Endothelial cell of umbilical vein (primary cell): ENCODE results near the gene CCDC9B. TPM values are rescaled to one million over a fixed set of nuclear protein-coding genes. Genes with fewer than 3 reads are reported as not detected.

ENCODE experiments used
- BruUV-seq: library from RNA; stranded (reverse); fragments of 400-500 nt; replicated peaks from 2 replicates; lab custom pipeline; 2021; lab: Mats Ljungman, UMichigan
- CTCF ChIA-PET: fragments of 300-600, 350-600 bp; sonication (Branson Sonifier 250); formaldehyde crosslinking; loops from one replicate; lab custom pipeline; 2021; ENCODE audit warnings: antibody characterized with exemption, inconsistent platforms; lab: Charles Lee
- POLR2A ChIA-PET: fragments of 300-600, 350-600 bp; sonication (Branson Sonifier 250); formaldehyde crosslinking; loops from one replicate; lab custom pipeline; 2021; ENCODE audit warnings: antibody characterized with exemption, inconsistent platforms; lab: Charles Lee
- DNase-seq: peaks from one replicate; pipeline ENCODE4 v3.0.0-alpha.2; 2011; ENCODE audit warnings: low read depth, low spot score
- FAIRE-seq: peaks from 2 replicates; lab custom pipeline; 2011; peaks lifted over from hg19 to GRCh38; lab: Jason Lieb, UNC
- H2AFZ ChIP-seq: 2 replicates; pipeline ENCODE4 v1.6.0; 2012; ENCODE audit warnings: low read depth, low read length, control low read depth, inconsistent platforms
- H3K27ac ChIP-seq: 2 replicates; pipeline ENCODE4 v1.5.1; 2011; ENCODE audit warnings: low read depth, mild to moderate bottlenecking, control low read depth, low read length, moderate library complexity; ENCODE audit not compliant: insufficient read depth
- H3K27me3 ChIP-seq, 2 experiments: 2 replicates each; pipeline versions ENCODE4 v1.6.0 to v1.6.1; 2011; ENCODE audit warnings: low read length in 2 of 2, mixed read lengths in 1 of 2; ENCODE audit not compliant: control insufficient read depth in 2 of 2, insufficient read depth in 2 of 2
- H3K36me3 ChIP-seq, 2 experiments: 2 replicates in 1 of 2; 3 replicates in 1 of 2; pipeline ENCODE4 v1.5.1; 2011; ENCODE audit warnings: low read length in 2 of 2, mild to moderate bottlenecking in 1 of 2, moderate library complexity in 1 of 2; ENCODE audit not compliant: control insufficient read depth in 2 of 2, insufficient read depth in 2 of 2; ENCODE audit errors: extremely low read depth in 1 of 2
- H3K4me1 ChIP-seq: 3 replicates; pipeline ENCODE4 v1.5.1; 2011; ENCODE audit warnings: mild to moderate bottlenecking, low read length; ENCODE audit not compliant: control insufficient read depth, insufficient read depth; ENCODE audit errors: extremely low read depth
- H3K4me2 ChIP-seq: 2 replicates; pipeline ENCODE4 v1.6.1; 2011; ENCODE audit warnings: low read length, control low read depth, mixed read lengths; ENCODE audit not compliant: insufficient read depth
- H3K4me3 ChIP-seq, 3 experiments: fragments of 200-600 bp in 1 of 3; sonication (generic), shearing (Covaris generic) in 1 of 3; replicated peaks in 1 of 3; 2 replicates each; pipeline ENCODE4 v1.5.1; 2011 to 2016; ENCODE audit warnings: control low read depth in 3 of 3, low read length in 3 of 3, mild to moderate bottlenecking in 2 of 3, inconsistent platforms in 1 of 3, low read depth in 1 of 3, moderate library complexity in 1 of 3; ENCODE audit not compliant: insufficient read depth in 1 of 3
- H3K79me2 ChIP-seq: 2 replicates; pipeline ENCODE4 v1.6.0; 2012; ENCODE audit warnings: low read length, inconsistent platforms; ENCODE audit not compliant: control insufficient read depth, insufficient read depth
- H3K9ac ChIP-seq: replicated peaks from 2 replicates; pipeline ENCODE3; 2011; ENCODE audit warnings: low read length, control low read depth; ENCODE audit not compliant: insufficient read depth; ENCODE audit errors: extremely low read depth
- H3K9me1 ChIP-seq: replicated peaks from 3 replicates; pipeline ENCODE4 v1.6.0; 2011; ENCODE audit warnings: mild to moderate bottlenecking, low read length; ENCODE audit not compliant: control insufficient read depth, insufficient read depth; ENCODE audit errors: extremely low read depth
- H3K9me3 ChIP-seq: replicated peaks from 2 replicates; pipeline ENCODE4 v1.5.1; 2012; ENCODE audit warnings: low read length, inconsistent platforms; ENCODE audit not compliant: control insufficient read depth, insufficient read depth
- H4K20me1 ChIP-seq: replicated peaks from 2 replicates; pipeline ENCODE3; 2011; ENCODE audit warnings: mild to moderate bottlenecking, low read length; ENCODE audit not compliant: control insufficient read depth, insufficient read depth; ENCODE audit errors: extremely low read depth
- EZH2 ChIP-seq: IDR thresholded peaks from 2 replicates; pipeline ENCODE4 v1.6.1; 2012; ENCODE audit warnings: borderline replicate concordance, low read depth, mild to moderate bottlenecking, moderate library complexity, low read length, inconsistent platforms; ENCODE audit not compliant: severe bottlenecking
- FOS ChIP-seq: IDR thresholded peaks from 2 replicates; pipeline ENCODE4 v1.6.1; 2011; ENCODE audit warnings: mild to moderate bottlenecking, low read length, moderate library complexity, borderline replicate concordance; ENCODE audit not compliant: insufficient read depth
- GATA2 ChIP-seq: IDR thresholded peaks from 2 replicates; pipeline ENCODE4 v1.7.0; 2011; ENCODE audit warnings: low read depth, mild to moderate bottlenecking, moderate library complexity, mixed read lengths, low read length; ENCODE audit not compliant: insufficient read length, insufficient read depth
- JUN ChIP-seq: IDR thresholded peaks from 2 replicates; pipeline ENCODE4 v1.6.1; 2011; ENCODE audit warnings: borderline replicate concordance, low read depth; ENCODE audit not compliant: insufficient read length, insufficient read depth
- MYC ChIP-seq: IDR thresholded peaks from one replicate; pipeline ENCODE4 v1.6.1; 2011; ENCODE audit warnings: mild to moderate bottlenecking, low read depth, low read length
- POLR2A ChIP-seq: IDR thresholded peaks from 2 replicates; pipeline ENCODE4 v1.6.1; 2012; ENCODE audit warnings: low read depth, mild to moderate bottlenecking, control low read depth, low read length
- POLR2AphosphoS5 ChIP-seq: IDR thresholded peaks from 2 replicates; pipeline ENCODE4 v1.6.1; 2012; ENCODE audit warnings: low read depth, mild to moderate bottlenecking, control low read depth, low read length, moderate library complexity; ENCODE audit not compliant: insufficient read depth
- dilution Hi-C: fragments of 300-500 bp; cut with MboI; formaldehyde crosslinking; loops from one replicate; pipeline ENCODE4 v1.15.0; 2019; ENCODE audit warnings: low sequenced_read_pairs; ENCODE audit not compliant: extremely low pct_ligation_motif_present
- intact Hi-C: fragments of 100-400 bp; cut with micrococcal nuclease; formaldehyde crosslinking; loops from one replicate; pipeline ENCODE4 v1.10.0; 2022
- polyA plus RNA-seq, 4 experiments: library from polyadenylated mRNA; depleted of rRNA in 3 of 4; stranded (reverse) in 3 of 4; unstranded in 1 of 4; fragments of >200 nt; gene quantifications; 2 replicates each; pipeline versions ENCODE4 v1.2.1 to v1.2.3, GENCODE V29; 2011 to 2012; ENCODE audit warnings: missing spikeins in 1 of 4
- total RNA-seq: library from RNA; stranded (reverse); gene quantifications from 2 replicates; pipeline ENCODE4 v1.2.3, GENCODE V29; 2021
- TF ChIP-seq, protein P1 (sequence below), 2 donors: IDR thresholded peaks; 1 replicate in 1 of 2; 2 replicates in 1 of 2; pipeline ENCODE4 v1.5.1; 2011; ENCODE audit warnings: low read length in 2 of 2, mild to moderate bottlenecking in 2 of 2, moderate library complexity in 2 of 2, control low read depth in 1 of 2, inconsistent platforms in 1 of 2, low read depth in 1 of 2; ENCODE audit not compliant: insufficient read depth in 1 of 2; ENCODE audit errors: extremely low read depth in 1 of 2
- TF ChIP-seq, protein P2 (sequence below): IDR thresholded peaks from 2 replicates; pipeline ENCODE4 v1.6.1; 2011; ENCODE audit not compliant: insufficient read depth, insufficient read length

CCDC9B gene
- total and polyA plus RNA-seq, 2 donors (not counting 3 experiments of a cell fraction or from before 2014, with no cell fraction given) = 7.6 to 46.0 TPM

DNA sequence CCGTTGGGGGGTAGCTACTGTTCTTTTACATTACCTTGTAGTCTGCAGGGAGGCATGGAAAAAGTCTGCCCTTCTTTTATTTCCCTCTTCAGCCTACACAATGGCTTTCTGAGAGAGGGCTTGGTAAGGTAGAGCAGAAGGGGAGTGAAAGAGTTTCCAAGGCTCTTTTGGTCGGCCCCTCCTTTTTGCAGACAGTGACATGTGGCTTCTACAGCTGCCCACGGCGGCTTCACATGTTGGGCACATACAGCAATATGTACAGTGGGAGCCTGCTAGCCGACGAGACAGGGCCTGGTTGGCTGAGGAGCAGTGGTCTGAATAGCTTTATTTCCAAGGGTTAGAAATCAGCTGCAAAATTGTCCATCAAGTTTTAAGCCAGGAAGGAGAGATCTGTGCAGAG lies 13.3 kb downstream of the CCDC9B start:
- ChIA-PET CTCF (interaction anchor here (1.0 to 5.3 kb wide), 7 partner anchors 12 to 94 kb away, joined by 3 to 81 read pairs (median 15); partner anchors contain the start of gene CCDC9B), POLR2A (interaction anchor here (2.4 kb wide), 1 partner anchor 13 kb away, joined by 12 read pairs; the partner anchor contains the start of gene CCDC9B)
- Histone ChIP-seq H2AFZ (no peak overlapping the region), H3K4me3 (no peak overlapping the region), H3K27ac (peak overlapping the region; percentile 55), H3K9me3 (no peaks in the 10 kb centered on the region), H3K79me2 (peaks cover 11% of the 10 kb centered on the region), H3K36me3 (no peaks in the 10 kb centered on the region), H3K4me1 (peaks cover 50% of the 10 kb centered on the region), H3K27me3 (no peaks in the 10 kb centered on the region), H3K4me2 (no peak overlapping the region), H3K9me1 (no peaks in the 10 kb centered on the region), H4K20me1 (no peaks in the 10 kb centered on the region), H3K9ac (no peak overlapping the region)
- peak; percentile 16 for TF ChIP-seq POLR2A
- TF ChIP-seq, protein P1, sequence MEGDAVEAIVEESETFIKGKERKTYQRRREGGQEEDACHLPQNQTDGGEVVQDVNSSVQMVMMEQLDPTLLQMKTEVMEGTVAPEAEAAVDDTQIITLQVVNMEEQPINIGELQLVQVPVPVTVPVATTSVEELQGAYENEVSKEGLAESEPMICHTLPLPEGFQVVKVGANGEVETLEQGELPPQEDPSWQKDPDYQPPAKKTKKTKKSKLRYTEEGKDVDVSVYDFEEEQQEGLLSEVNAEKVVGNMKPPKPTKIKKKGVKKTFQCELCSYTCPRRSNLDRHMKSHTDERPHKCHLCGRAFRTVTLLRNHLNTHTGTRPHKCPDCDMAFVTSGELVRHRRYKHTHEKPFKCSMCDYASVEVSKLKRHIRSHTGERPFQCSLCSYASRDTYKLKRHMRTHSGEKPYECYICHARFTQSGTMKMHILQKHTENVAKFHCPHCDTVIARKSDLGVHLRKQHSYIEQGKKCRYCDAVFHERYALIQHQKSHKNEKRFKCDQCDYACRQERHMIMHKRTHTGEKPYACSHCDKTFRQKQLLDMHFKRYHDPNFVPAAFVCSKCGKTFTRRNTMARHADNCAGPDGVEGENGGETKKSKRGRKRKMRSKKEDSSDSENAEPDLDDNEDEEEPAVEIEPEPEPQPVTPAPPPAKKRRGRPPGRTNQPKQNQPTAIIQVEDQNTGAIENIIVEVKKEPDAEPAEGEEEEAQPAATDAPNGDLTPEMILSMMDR (IDR thresholded peaks at IDR 0.05; ENCODE audit: extremely low read depth in 1 of 2, insufficient read depth in 1 of 2, low read depth in 1 of 2, low read length in 2 of 2) = no peak
- FAIRE-seq = peak; percentile 21
- DNase-seq = no peak
- intact Hi-C loops = no loop called here
- BruUV-seq = no TSS peak
- dilution Hi-C loops = no loop called here

DNA sequence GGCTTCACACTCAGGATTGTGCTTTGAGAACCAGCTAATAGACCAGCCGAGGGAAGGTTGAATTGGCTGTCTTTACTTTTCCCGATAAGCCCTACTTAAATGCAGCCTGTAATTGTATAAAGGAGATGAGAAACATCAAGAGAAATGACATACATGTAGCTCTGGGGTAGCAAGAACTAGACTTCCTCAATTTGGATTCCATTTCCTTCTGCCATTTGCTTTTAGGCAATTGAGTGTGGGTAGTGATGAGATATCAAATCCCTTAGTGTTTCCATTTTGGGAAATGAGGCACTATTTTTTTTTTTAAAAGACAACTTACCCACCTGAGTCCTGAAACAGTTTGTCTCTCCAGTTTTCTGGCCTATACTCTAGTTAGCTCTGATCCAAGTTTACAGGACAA lies 15.0 kb downstream of the CCDC9B start:
- POLR2A ChIA-PET = interaction anchor here (1.2 kb wide), 1 partner anchor 8 kb away, joined by 4 read pairs; no protein-coding TSS in a partner anchor
- TF ChIP-seq JUN (no peak), MYC (no peak), POLR2A (no peak), POLR2AphosphoS5 (no peak), GATA2 (no peak), FOS (no peak), EZH2 (no peak)
- TF ChIP-seq, protein P1 (IDR thresholded peaks at IDR 0.05; ENCODE audit: extremely low read depth in 1 of 2, insufficient read depth in 1 of 2, low read depth in 1 of 2, low read length in 2 of 2) = no peak
- TF ChIP-seq, protein P2, sequence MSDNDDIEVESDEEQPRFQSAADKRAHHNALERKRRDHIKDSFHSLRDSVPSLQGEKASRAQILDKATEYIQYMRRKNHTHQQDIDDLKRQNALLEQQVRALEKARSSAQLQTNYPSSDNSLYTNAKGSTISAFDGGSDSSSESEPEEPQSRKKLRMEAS = no peak
- peak overlapping the region; percentile 90 for H3K4me2 ChIP-seq
- peak overlapping the region in 1 of 3 experiments; percentile 16 for H3K4me3 ChIP-seq
- H3K79me2 ChIP-seq = peaks cover 11% of the 10 kb centered on the region
- DNase-seq (no peak), FAIRE-seq (no peak)
- no peaks in the 10 kb centered on the region for H3K9me1 ChIP-seq
- intact Hi-C loops = no loop called here
- CTCF ChIA-PET = interaction anchor here (1.3 to 5.3 kb wide), 7 partner anchors 9 to 96 kb away, joined by 4 to 81 read pairs (median 15); partner anchors contain the start of gene CCDC9B
- H3K4me1 ChIP-seq = peaks cover 53% of the 10 kb centered on the region
- H3K27ac ChIP-seq = no peak overlapping the region
- no peaks in the 10 kb centered on the region for H3K9me3 ChIP-seq
- H2AFZ ChIP-seq = no peak overlapping the region
- H4K20me1 ChIP-seq = no peaks in the 10 kb centered on the region
- H3K36me3 ChIP-seq = no peaks in the 10 kb centered on the region
- BruUV-seq = no TSS peak
- no peak overlapping the region for H3K9ac ChIP-seq
- no peaks in the 10 kb centered on the region for H3K27me3 ChIP-seq
- dilution Hi-C loops = no loop called here
